ENCODE measurements around the gene KIF23. TPM values are rescaled to one million over a fixed set of nuclear protein-coding genes. Genes with fewer than 3 reads are reported as not detected.
"Not testable (repeated sequence)": the region's sequence is repeated elsewhere in the genome, so short reads cannot be mapped to it uniquely, and the experiment has no call there.

The KIF23 gene
- total RNA-seq, 1 donor from 2014 or later = 0.86 TPM

- ATAC-seq = no peak
- DNase-seq (ENCODE audit: low spot score) = no peak
Measured at GRCh38 chr15:69434238-69434637, 20.1 kb downstream of the KIF23 start.

GRCh38 chr15:69434679-69435078, 20.5 kb downstream of the KIF23 start:
- DNase-seq (ENCODE audit: low spot score) (no peak), ATAC-seq (no peak)

- ATAC-seq (no peak), DNase-seq (ENCODE audit: low spot score) (no peak)
Measured at GRCh38 chr15:69435985-69436384, 21.8 kb downstream of the KIF23 start.

GRCh38 chr15:69436951-69437350, 22.8 kb downstream of the KIF23 start:
- no peak for DNase-seq (ENCODE audit: low spot score)
- no peak for ATAC-seq

GRCh38 chr15:69439623-69440022, 25.5 kb downstream of the KIF23 start:
- DNase-seq (ENCODE audit: low spot score) (no peak), ATAC-seq (no peak)

- ATAC-seq = no peak
Measured at GRCh38 chr15:69443032-69443611, 29.0 kb downstream of the KIF23 start.

GRCh38 chr15:69444686-69445085, 30.5 kb downstream of the KIF23 start:
- no peak for ATAC-seq
- no peak for DNase-seq (ENCODE audit: low spot score)

More at GRCh38 chr15:69443032-69443611, 29.0 kb downstream of the KIF23 start:
- no peak for DNase-seq (ENCODE audit: low spot score)

- ATAC-seq (no peak), DNase-seq (ENCODE audit: low spot score) (no peak)
Measured at GRCh38 chr15:69446953-69447352, 32.8 kb downstream of the KIF23 start.

GRCh38 chr15:69450221-69450620, 36.1 kb downstream of the KIF23 start:
- not testable (repeated sequence) for DNase-seq (ENCODE audit: low spot score); ATAC-seq

- DNase-seq (ENCODE audit: low spot score) = no peak
- ATAC-seq = no peak
Measured at GRCh38 chr15:69450968-69451695, 37.0 kb downstream of the KIF23 start.

GRCh38 chr15:69451951-69452691, 38.0 kb downstream of the KIF23 start:
- peak; percentile 64 for ATAC-seq

GRCh38 chr15:69452692-69453521, 38.8 kb downstream of the KIF23 start, which contains the start of gene RPLP1:
Gene RPLP1, plus strand, starts transcription at chr15:69452818. Its CDS starts 131 bp downstream, at chr15:69452949.
- ATAC-seq (peak; percentile 90), DNase-seq (ENCODE audit: low spot score) (peak; percentile 97)

More at GRCh38 chr15:69451951-69452691, 38.0 kb downstream of the KIF23 start:
- no peak for DNase-seq (ENCODE audit: low spot score)

- ATAC-seq (no peak), DNase-seq (ENCODE audit: low spot score) (no peak)
Measured at GRCh38 chr15:69454953-69455352, 40.8 kb downstream of the KIF23 start.

GRCh38 chr15:69456208-69457166, 42.3 kb downstream of the KIF23 start:
- no peak for ATAC-seq
- no peak for DNase-seq (ENCODE audit: low spot score)

GRCh38 chr15:69457304-69458280, 43.4 kb downstream of the KIF23 start:
- ATAC-seq = no peak
- no peak for DNase-seq (ENCODE audit: low spot score)

GRCh38 chr15:69459066-69459465, 44.9 kb downstream of the KIF23 start:
- ATAC-seq = no peak
- no peak for DNase-seq (ENCODE audit: low spot score)

GRCh38 chr15:69460481-69460880, 46.3 kb downstream of the KIF23 start:
- DNase-seq (ENCODE audit: low spot score) = no peak
- no peak for ATAC-seq

GRCh38 chr15:69462030-69462492, 47.9 kb downstream of the KIF23 start:
- DNase-seq (ENCODE audit: low spot score) (peak; percentile 70), ATAC-seq (peak; percentile 40)
